DMS114 treated with DMSO at 0.1 percent for 48 hours (cell line): ENCODE data around the gene MAN1A2.
"Not testable (repeated sequence)": the region's sequence is repeated elsewhere in the genome, so short reads cannot be mapped to it uniquely, and the experiment has no call there.

Experiments
- DNase-seq: peaks from one replicate; lab custom pipeline; 2025; ENCODE audit not compliant: unreplicated experiment; lab: John Stamatoyannopoulos, UW

The MAN1A2 gene

DNA sequence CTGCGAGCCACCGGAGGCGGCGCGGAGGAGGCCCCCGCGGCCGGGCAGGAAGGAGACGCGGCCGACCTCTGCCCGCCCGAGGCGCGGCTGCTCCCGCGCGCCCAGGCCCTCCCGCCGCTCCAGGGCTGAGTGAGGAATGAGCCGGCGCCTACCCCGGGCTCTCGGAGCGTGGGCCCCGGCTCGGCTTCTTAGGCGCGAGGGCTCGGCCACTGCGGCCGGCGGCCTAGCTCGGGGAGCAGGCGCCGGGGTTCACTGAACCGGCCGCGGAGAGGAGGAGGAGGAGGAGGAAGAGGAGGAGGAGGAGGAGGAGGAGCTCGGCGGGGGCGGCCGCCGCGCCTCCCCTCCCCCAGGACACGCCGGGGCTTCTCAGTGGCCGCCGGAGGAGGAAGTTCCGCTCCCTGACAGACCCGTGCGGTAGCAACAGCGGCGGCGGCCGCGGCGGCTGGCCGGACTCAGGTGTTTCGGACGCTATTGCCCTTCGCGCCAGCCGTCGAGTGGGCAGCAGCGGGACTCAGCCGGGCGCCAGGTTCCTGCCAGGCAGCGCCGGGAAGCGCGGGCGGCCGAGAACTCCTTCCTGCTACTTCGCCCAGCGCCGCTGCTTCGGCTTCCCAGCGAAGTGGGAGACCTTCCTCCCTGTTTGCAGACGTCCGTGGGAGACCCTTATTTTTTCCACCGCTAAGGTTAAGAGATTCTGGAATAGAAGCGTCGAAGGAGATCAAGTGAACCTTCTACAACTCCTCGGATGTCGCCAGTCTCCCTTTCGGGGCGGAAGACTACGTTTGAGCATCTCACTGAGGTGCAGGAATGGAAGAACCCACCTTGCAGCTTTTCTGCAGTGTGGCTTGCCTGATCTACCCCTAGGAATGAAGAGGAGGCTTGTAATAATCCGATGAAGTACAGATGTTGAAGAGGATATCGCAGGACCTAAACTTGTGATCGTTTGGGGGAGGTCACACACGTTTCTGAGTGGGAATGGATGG is at the start of gene MAN1A2:
Gene MAN1A2, plus strand, starts transcription at position 404 of the 980 bp plus-strand sequence. CDS start 735 bp downstream, outside the sequence.
- DNase-seq: peak; percentile 65

DNA sequence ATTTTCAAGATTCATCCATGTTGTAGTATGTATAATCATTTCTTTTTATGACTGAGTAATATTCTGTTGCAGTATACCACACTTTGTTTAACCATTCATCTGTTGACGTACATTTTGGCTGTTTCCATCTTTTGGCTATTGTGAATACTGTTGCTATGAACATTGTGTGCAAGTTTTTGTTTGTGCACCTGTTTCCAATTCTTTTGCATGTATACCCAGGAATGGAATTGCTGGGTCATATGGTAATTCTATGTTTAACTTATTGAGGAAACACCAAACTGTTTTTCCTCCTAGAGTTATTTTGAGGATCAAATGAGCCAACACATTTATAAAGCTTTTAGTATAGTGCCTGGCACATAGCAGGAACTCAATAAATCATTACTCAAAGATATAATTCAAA is 49.2 kb upstream of the MAN1A2 start:
- no peak for DNase-seq

DNA sequence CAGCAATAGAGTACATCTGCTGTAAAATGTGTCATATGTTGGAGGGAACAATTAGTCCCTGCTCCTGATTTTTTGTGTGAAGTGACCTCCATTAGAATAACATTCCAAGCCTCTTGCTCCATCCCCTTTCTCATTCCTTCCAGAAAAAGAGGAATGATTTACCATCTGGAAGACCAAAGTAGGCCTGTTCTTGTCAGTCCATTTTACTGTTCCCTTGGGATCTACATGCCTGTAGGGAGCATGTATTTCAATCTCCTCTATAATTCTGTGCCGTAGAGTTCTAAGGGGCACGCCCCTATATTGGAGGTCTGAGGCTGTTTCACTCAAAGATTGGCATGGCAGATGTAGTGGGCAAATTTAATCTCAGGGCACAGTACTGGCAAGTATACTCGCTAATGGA is 48.8 kb upstream of the MAN1A2 start:
- no peak for DNase-seq

DNA sequence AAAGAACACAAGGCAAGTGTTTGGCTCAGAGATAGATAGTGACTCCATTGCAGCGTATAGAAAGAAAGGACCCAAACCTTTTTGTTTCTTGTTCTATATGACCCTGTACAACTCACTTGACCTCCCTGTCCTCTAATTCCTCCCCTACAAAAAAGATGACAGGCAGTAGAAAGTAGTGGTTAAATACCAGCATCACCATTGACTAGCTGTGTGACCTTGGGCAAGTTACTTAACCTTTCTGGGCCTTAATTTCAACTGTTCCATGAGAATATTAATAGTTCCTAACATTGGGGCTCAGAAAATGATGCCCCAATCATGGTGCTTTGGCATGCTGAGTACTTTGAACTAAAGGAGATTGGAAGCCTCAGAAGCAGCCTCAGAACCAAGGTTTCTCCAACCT is 46.7 kb upstream of the MAN1A2 start:
- DNase-seq: no peak

DNA sequence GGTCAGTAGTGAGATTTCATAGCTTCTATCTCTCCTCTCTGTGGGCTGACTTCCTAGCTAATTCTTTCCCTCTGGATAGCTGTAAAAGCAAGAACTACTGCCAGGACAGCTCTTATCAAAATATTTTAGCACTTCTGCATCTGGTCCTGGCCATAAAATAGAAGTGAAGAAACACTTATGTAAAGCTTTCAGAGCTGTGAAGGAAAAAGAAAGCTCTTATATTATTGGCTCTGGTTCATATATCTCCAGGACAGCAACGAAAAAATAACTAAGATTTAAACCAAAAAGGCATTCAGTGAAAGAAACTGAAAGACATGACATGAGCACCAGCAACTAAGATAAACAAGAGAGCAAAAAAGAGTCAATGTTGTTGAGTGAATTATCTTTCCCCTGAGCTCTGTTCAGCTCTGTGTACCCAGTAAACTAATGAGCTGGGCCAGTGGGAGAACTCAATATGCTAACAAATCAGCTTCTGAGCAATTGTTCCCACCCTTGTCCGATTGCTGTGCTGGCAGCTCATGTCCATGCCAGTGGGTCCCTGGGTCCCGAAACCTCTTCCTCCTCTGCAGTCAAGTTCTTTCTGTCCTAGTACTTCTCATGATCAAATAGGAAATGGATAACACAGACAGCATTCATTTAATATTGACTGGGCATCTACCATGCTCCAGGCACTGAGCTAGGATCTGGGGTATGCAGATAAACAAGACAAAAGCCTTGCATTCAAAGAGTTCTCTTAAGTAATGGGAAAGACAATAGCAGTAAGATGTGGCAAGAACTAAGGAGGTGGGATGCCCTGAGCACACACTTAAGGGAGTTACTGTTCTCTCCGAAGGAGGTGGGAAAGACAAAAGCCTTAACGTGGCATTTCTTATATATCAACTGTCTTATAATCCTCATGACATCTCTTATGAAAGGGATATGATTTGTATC is 45.3 kb upstream of the MAN1A2 start:
- no peak for DNase-seq

DNA sequence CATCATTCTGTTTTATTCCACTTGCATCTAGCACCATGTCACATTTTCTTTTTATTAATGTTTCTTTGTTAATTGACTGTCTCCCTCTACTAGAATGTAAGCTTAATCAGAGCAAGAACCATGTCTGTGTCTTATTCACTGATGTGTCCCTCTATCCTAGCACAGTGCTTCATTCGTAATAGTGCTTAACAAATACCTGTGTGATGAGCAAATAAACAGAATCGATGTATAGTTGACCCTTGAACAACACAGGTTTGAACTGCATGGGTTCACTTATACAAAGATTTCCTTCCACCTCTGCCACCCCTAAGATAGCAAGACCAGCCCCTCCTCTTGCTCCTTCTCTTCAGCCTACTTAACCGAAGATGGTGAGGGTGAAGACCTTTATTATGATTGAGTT is 42.9 kb upstream of the MAN1A2 start:
- no peak for DNase-seq

DNA sequence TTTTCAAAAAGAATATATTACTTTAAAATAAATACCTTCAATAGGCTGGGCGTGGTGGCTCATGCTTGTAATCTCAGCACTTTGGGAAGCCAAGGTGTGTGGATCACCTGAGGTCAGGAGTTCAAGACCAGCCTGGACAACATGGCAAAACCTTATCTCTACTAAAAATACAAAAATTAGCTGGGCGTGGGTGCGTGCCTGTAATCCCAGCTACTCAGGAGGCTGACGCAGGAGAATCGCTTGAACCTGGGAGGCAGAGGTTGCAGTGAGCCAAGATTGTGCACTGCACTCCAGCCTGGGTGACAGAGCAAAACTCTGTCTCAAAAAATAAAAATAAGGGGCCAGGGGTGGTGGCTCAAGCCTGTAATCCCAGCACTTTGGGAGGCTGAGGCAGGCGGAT is 41.2 kb upstream of the MAN1A2 start:
- DNase-seq: not testable (repeated sequence)

DNA sequence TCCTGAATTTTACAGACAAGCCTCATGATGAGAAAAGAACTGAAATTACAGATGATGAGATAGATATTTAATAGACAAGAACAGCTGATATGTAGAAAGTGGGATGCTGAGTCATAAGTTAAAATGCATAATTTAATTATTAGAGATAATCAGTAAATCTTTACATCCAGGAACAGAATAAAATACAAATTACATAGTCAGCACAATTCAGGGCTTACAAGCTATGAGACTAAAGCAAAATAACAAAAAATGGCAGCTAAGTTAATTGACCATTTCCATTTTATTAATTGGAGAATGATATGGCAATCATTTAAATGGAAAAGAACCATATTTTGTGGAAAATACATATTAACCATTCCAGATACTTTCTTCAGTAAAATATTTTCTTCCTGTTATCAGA is 40.2 kb upstream of the MAN1A2 start:
- no peak for DNase-seq

DNA sequence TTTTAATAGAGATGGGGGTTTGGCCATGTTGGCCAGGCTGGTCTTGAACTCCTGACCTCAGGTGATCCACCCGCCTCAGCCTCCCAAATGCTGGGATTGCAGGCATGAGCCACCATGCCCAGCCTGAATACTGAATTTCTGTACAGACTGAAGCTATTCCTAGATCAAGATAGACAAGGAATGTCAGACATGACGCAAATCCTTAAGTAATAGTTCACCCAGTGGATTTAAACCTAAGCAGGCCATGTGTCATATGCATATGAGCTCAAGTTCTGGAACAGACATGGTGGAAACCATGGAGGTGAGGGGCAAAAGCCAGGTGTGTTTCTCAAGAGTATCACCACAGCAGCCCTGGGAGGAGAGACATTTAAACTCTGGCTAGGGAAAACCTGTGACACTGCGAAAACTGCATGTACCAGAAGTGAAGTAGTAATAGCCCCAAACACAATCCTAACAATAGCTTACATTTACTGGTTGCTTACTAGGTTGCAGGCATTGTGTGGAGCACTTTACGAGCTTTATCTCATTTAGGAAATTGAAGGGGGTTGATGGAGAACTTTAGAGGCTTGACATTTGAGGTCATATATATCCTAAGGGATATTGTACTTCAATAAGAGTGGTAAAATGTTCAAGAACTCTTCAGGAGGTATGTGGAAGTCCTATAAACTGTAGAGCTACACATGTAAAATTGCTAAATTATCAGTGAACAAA is 31.7 kb upstream of the MAN1A2 start:
- no peak for DNase-seq

DNA sequence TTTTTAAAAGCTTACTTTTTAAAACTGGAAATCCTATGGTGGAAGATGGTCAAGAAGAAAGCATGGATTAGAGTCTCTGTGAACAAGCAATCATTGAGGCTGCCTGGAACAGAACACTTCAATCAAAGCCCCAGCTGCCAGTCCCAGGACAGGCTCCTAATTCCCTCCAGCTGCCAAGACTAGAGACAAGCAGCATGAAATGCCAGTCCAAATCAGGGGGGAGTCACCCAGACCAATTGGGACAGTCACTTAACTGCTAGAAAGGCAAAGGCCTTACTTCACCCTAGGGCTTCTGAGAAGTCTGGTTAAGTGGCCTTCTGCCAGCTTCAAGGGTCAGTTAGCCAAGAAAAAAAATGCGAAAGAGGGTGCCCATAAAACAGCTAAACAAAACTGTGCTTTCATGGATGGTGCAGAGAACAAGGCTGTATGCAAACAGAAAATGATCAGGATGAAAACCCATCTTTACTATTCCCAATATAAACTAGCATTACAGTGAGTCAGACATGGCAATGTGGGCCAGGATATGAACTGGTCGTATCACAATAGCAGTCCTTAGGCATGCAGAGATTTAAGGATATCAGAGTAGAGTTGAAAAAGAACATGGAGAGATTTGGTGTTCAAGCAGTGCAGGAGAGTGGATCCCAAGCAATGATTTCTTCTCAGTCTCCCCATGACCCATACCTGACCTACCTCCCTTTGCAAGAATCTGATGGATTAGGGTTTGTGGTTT is 31.0 kb upstream of the MAN1A2 start:
- no peak for DNase-seq

DNA sequence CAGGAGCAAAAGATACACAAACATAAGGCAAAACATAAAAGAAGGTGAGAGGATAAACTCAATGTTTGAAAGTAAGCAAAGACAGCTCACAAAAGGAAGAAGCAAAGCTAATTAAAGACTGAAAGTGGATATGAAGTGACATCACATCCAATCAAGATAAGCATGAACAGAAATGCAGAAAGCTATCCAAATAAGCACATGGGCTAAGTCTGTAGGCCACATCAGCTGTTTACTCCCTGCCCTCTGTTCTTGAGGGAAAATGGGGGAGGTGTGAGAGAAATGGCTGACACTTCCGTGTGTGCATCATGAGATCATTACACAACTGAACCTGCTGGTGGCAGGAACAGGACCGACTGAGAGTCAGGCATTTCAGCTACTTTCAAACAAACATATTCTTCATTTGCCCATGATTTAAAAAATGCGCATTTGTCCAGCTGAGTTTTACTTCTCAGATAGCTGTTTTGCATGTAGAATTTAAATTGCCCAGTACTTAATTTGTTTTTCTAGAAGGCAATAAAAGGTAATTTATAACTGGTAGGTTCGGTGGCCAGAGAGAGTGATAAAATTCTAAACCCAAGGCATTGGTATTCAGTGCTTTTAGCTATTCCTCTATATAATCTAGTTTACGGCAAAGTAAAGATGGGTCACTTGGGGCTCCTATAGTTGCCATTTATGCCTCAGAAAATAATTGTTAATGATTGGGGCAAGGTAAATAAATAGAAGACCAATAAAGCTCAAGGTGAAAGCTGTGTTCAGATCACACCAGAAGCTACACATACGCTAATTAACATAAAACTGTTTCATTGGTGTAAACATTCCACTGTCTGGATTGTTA is 27.2 kb upstream of the MAN1A2 start:
- no peak for DNase-seq

DNA sequence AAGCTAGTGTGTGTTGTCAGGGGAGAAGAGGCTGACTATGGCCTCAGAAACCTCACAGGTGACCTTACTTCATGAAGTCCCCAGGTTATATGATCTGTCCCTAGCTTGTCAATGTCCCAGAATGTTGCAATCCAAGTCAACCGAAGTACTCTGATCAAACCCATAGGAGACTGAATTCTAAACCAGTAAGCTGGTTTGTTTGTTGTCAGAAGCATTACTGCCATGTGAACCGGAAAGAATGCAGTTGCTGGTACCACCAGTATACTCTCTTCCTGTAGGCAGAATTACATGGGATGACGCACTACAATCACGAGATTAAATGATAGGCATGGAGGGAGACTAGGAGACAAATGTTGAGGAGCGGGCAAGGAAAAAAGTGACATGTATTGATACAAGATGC is 26.1 kb upstream of the MAN1A2 start:
- DNase-seq: no peak

DNA sequence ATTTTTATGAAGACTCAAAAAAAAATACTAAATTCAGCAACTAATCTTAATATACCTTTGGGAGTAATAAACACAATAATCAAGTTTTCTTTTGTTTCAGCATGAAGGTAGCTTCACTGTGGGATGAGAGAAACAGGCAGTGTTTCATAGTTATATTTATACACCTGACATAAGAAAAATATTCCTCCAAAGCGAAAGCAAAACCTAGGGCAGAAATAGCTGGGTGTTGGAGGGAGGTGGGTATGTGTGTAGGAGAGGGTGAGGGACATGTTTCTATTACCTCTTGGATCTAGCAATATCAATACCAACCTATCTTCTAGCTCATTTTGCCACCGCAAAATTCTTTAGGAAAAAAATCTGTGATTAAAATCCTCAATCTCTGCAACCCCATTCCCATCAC is 24.9 kb upstream of the MAN1A2 start:
- DNase-seq: no peak

DNA sequence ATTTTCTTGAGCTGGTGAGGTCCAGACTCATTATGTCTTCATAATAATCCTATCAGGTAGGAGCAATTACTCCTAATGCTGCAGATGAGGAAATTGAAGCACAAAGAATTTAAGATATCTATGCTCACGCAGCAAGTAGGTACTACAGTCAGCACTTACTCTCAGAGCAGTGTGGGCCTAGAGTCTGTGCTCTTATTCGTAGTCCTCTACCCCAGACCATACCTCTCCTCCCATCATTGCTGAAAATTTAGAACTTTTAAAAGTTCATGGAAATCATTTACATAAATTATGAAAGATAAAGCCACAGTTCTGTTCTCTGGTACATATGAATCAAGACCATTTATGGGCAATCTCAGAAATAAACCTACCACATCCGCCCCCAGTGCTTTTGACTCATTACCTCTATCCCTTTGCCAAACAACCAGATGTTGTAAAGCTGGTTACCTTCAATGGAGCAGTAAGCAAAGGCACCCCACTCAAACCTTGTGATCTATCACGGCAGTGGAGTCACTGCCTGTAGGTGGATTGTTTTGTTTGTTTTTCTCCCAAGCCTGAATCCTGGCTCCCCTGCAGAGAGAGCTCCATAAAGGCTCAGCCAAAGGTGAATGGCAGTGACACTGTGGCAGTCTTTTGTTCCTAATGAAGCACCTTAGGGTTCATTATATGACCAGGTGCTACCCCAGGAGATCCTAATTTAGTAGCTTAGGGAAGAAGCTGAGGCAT is 20.9 kb upstream of the MAN1A2 start:
- no peak for DNase-seq

DNA sequence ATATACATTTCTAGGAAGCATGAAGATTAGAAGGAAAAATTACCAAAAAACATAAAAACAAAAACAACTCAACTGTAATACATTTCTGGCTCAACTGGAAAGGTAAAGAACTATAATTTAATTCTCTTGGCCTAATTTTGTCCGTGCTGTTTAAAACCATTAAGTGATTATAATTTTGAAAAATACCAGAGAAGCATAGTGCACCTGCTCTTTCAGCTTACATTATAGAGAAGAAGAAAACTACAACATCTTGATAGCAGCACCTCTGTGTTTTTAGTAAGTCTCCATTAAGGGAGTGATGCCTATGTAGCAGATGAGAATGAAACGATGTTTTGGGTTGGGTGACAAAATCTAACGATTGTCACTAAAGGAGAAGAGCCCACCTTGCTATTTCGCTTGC is 19.3 kb upstream of the MAN1A2 start:
- DNase-seq: no peak

DNA sequence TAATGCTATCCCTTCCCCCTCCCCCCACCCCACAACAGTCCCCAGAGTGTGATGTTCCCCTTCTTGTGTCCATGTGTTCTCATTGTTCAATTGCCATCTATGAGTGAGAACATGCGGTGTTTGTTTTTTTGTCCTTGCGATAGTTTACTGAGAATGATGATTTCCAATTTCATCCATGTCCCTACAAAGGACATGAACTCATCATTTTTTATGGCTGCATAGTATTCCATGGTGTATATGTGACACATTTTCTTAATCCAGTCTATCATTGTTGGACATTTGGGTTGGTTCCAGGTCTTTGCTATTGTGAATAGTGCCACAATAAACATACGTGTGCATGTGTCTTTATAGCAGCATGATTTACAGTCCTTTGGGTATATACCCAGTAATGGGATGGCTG is 14.6 kb upstream of the MAN1A2 start:
- DNase-seq: not testable (repeated sequence)

DNA sequence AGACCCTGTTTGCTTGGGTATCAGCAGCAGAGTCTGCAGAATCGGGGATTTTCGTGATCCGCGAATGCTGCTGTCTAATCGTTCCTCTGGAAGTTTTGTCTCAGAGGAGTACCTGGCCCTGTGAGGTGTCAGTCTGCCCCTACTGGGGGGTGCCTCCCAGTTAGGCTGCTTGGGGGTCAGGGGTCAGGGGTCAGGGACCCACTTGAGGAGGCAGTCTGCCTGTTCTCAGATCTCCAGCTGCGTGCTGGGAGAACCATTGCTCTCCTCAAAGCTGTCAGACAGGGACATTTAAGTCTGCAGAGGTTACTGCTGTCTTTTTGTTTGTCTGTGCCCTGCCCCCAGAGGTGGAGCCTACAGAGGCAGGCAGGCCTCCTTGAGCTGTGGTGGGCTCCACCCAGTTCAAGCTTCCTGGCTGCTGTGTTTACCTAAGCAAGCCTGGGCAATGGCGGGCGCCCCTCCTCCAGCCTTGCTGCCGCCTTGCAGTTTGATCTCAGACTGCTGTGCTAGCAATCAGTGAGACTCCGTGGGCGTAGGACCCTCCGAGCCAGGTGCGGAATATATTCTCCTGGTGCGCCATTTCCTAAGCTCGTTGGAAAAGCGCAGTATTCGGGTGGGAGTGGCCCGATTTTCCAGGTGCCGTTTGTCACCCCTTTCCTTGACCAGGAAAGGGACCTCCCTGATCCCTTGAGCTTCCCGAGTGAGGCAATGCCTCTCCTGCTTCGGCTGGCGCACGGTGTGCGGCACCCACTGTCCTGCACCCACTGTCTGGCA is 9.2 kb upstream of the MAN1A2 start:
- not testable (repeated sequence) for DNase-seq

DNA sequence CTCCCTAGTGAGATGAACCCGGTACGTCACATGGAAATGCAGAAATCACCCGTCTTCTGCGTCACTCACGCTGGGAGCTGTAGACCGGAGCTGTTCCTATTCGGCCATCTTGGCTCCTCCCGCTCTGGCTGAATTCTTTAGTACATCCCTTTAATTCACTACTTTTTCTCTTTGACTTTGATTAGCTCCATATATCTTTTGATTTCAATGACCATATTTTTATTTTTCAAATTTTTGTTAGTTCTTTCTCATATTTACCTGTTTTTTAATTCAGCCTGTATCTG is 8.7 kb upstream of the MAN1A2 start:
- peak; percentile 20 for DNase-seq
